Prostate gland (tissue), 2 donors: Measurements from ENCODE around the gene ABCG1. TPM values are rescaled to one million over a fixed set of nuclear protein-coding genes. Genes with fewer than 3 reads are reported as not detected.

ENCODE experiments used
- DNase-seq: peaks from one replicate; pipeline ENCODE4 v3.0.0-alpha.2; 2019; ENCODE audit warnings: low spot score
- H3K27ac ChIP-seq, 2 donors: fragments of 200-600 bp; sonication (generic); 2 replicates each; pipeline ENCODE4 v1.5.1; 2017 to 2019
- H3K27me3 ChIP-seq: fragments of 200-600 bp; sonication (generic); replicated peaks from 2 replicates; pipeline ENCODE4 v1.5.1; 2019; ENCODE audit not compliant: insufficient read depth
- H3K36me3 ChIP-seq, 2 donors: fragments of 200-600 bp; sonication (generic); 1 replicate in 1 of 2; 2 replicates in 1 of 2; pipeline versions ENCODE4 v1.5.1 to v1.8.1; 2017 to 2019
- H3K4me1 ChIP-seq: fragments of 200-600 bp; sonication (generic); replicated peaks from 2 replicates; pipeline ENCODE4 v1.5.1; 2019
- H3K4me3 ChIP-seq, 2 donors: fragments of 200-600 bp; sonication (generic); 2 replicates each; pipeline ENCODE4 v1.5.1; 2017 to 2019
- H3K9me3 ChIP-seq: fragments of 200-600 bp; sonication (generic); 2 replicates; pipeline ENCODE4 v1.5.1; 2017
- POLR2A ChIP-seq: fragments of 450-650 bp; IDR thresholded peaks from one replicate; pipeline ENCODE4 v1.6.1; 2016; ENCODE audit warnings: antibody characterized with exemption, mild to moderate bottlenecking
- POLR2AphosphoS5 ChIP-seq: sonication (generic); formaldehyde crosslinking; IDR thresholded peaks from one replicate; pipeline ENCODE4 v1.6.1; 2017; ENCODE audit warnings: antibody characterized with exemption
- WGBS: methylation state at CpG from one replicate; pipeline ENCODE4 v1.1.5; 2018; 5-methylcytosine and 5-hydroxymethylcytosine counted together
- intact Hi-C: fragments of 100-400 bp; cut with DNase I; formaldehyde crosslinking; loops from one replicate; pipeline ENCODE4 v1.14.2; 2022
- total RNA-seq, 2 donors: library from RNA; depleted of rRNA; stranded (reverse); fragments of >200 nt; gene quantifications; one replicate each; pipeline ENCODE4 v1.1.0, GENCODE V29; 2016
- TF ChIP-seq, protein P1 (sequence below), 4 experiments: fragments of 200-600 bp in 2 of 4; fragments of 450-650 bp in 2 of 4; sonication (generic) in 2 of 4; IDR thresholded peaks; 1 replicate in 3 of 4; 2 replicates in 1 of 4; pipeline ENCODE4 v1.5.1; 2016 to 2019; ENCODE audit warnings: antibody characterized with exemption in 4 of 4, mild to moderate bottlenecking in 2 of 4, moderate library complexity in 2 of 4

The ABCG1 gene
- total RNA-seq, 2 donors from 2014 or later: 22.7 to 28.3 TPM

DNA sequence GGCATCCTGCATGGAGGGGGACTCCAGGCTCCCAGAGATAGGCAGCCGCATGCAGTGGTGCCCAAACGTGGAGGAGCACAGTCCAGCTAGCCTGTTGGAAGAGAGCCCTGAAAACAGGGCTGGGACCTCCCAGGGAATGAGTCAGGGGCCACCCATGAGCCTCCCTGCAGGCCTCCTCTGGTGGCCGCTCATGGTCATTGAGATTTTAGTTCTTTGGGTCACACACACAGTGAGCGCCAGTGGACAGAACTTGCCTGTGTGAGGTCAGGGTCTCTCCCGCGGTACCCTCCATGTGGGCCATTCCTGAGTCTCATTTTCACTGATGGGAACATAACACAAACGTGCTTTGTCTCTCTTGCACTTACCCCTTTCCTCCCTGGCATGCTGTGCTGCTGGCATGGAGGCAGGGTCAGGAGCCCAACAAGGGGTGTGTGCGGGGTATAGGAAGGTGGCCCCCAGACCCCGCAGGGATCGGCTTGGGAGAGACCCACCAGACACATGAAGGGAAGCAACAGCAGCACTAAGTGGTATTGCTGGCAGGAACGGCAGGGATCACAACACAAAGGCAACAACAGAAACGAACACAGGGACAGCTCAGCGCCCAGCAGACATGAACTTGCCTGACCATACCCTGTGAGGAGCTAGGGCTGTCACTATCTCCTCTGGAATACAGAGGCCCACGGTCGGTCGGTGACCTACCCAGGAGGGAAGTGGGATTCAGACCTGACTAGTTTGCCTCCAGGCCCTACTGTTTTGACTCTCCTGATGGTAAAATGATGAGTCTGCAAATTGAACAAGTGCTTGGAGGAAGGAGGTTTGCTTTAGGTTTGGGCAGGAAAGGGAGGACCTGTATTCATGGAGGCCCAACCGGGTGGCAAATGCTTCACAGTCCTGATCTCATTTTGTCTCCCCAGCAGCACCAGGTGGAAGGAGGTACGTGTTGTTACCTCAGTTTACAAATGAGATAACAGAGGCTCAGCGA is 31.8 kb downstream of the ABCG1 start:
- Histone ChIP-seq H3K4me1 (no peaks in the 10 kb centered on the region), H3K4me3 (no peak overlapping the region), H3K27ac (no peak overlapping the region), H3K36me3 (no peaks in the 10 kb centered on the region), H3K9me3 (no peaks in the 10 kb centered on the region), H3K27me3 (no peaks in the 10 kb centered on the region)
- WGBS: 88% methylated on average over 19 of the region's 19 CpGs
- intact Hi-C loops: no loop called here
- no peak for TF ChIP-seq POLR2AphosphoS5
- TF ChIP-seq, protein P1, sequence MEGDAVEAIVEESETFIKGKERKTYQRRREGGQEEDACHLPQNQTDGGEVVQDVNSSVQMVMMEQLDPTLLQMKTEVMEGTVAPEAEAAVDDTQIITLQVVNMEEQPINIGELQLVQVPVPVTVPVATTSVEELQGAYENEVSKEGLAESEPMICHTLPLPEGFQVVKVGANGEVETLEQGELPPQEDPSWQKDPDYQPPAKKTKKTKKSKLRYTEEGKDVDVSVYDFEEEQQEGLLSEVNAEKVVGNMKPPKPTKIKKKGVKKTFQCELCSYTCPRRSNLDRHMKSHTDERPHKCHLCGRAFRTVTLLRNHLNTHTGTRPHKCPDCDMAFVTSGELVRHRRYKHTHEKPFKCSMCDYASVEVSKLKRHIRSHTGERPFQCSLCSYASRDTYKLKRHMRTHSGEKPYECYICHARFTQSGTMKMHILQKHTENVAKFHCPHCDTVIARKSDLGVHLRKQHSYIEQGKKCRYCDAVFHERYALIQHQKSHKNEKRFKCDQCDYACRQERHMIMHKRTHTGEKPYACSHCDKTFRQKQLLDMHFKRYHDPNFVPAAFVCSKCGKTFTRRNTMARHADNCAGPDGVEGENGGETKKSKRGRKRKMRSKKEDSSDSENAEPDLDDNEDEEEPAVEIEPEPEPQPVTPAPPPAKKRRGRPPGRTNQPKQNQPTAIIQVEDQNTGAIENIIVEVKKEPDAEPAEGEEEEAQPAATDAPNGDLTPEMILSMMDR (IDR thresholded peaks at IDR 0.05): no peak
- no peak for TF ChIP-seq POLR2A
- DNase-seq: no peak

DNA sequence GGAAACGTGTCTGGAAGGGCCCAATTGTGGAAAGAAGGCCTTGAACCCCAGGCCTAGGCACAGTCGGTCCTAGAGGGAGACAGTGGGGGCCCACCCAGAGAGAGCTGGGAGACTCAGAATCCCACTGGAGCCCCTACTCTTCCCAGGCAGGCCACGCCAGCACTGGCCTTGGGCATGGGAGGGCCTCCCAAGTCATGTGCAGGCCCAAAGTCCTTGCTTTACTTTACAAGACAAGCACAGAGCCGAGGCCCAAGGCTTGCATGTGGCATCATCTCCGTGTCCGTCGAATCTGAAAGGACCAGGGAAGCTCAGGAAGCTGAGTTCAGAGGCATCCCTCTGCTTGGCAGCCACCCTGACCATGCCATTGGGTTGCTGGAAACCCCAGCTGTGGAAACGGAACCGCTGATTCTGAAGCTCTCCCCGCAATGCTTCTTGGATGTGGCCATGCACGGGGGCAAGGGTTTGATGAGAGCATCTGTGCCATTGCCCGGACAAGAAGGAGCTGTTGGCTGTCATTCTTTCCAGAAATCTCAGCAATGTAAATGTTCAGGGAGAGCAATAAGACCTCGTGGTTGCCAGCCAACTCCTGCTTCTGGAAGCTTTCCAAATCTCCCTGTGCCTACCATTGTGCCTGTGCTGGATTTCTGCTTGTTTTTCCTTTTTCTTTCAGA is 32.8 kb downstream of the ABCG1 start:
- H3K4me1 ChIP-seq: no peaks in the 10 kb centered on the region

DNA sequence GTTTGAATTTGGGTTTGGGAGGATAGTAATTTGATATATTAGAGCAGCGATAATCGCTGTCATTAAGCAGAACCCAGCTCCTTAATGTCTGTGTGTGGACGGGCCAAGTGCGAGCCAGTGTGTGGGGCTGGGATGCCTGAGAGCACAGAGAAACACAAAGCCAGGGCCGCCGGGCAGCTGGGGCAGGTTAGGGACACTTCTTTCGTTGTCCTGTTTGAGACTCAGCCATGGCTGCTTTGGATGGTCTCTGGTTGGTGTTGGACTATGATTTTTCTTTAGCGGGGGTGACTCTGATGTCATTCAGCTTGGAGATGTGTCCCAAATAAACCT is 33.4 kb downstream of the ABCG1 start:
- Histone ChIP-seq H3K4me3 (no peak overlapping the region), H3K27ac (no peak overlapping the region), H3K36me3 (no peaks in the 10 kb centered on the region), H3K9me3 (no peaks in the 10 kb centered on the region), H3K4me1 (no peaks in the 10 kb centered on the region), H3K27me3 (no peaks in the 10 kb centered on the region)
- 58% methylated on average over 8 of the region's 8 CpGs for WGBS
- intact Hi-C loops: no loop called here
- TF ChIP-seq POLR2AphosphoS5 (no peak), POLR2A (no peak)
- TF ChIP-seq, protein P1 (IDR thresholded peaks at IDR 0.05): no peak
- no peak for DNase-seq

More for the DNA sequence above, 32.8 kb downstream of the ABCG1 start:
- intact Hi-C loops: no loop called here
- WGBS: 72% methylated on average over 13 of the region's 13 CpGs
- Histone ChIP-seq H3K9me3 (no peaks in the 10 kb centered on the region), H3K4me3 (no peak overlapping the region), H3K27ac (no peak overlapping the region), H3K27me3 (no peaks in the 10 kb centered on the region), H3K36me3 (no peaks in the 10 kb centered on the region)
- TF ChIP-seq, protein P1 (IDR thresholded peaks at IDR 0.05): no peak
- no peak for TF ChIP-seq POLR2A
- TF ChIP-seq POLR2AphosphoS5: no peak
- no peak for DNase-seq

DNA sequence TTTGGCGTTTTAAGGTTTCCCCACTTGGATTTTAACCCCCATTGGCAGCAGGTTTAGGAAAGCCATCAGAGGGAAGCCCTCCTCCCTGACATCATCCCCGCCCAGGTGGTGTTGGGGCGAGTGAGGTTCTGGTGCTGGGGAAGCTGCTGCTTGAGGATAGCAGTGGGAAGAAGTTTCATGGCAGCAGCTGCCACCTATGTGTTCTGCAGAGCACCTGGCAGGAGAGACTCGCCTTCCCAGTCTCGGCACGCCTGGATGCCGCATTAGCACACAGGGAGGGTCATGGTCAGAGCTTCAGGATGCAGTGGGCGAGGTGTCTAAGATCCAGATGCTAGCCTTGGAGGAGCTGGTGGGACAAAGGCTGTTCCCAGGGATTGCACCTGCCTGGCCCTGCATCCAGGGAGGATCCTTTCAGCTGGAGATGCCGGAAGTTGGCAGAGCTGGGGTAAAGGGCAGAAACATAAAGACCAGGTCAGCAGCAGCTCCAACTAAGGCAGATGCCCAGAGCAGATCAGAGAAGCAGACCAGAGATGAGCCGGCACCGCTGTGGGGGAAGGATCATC is 33.9 kb downstream of the ABCG1 start:
- H3K27me3 ChIP-seq: no peaks in the 10 kb centered on the region
- TF ChIP-seq, protein P1 (IDR thresholded peaks at IDR 0.05): no peak
- no peak for TF ChIP-seq POLR2A
- TF ChIP-seq POLR2AphosphoS5: no peak
- H3K27ac ChIP-seq: no peak overlapping the region
- no peak for DNase-seq
- no peaks in the 10 kb centered on the region for H3K4me1 ChIP-seq
- no peaks in the 10 kb centered on the region for H3K36me3 ChIP-seq
- intact Hi-C loops: no loop called here
- no peaks in the 10 kb centered on the region for H3K9me3 ChIP-seq
- 94% methylated on average over 11 of the region's 11 CpGs for WGBS
- no peak overlapping the region for H3K4me3 ChIP-seq
